ENCODE results near the gene RNF213.
A peak's percentile ranks its signal among the peaks of the same experiment; 100 is the strongest.
"Not testable (repeated sequence)": the region's sequence is repeated elsewhere in the genome, so short reads cannot be mapped to it uniquely, and the experiment has no call there.

The RNF213 gene

GRCh38 chr17:80253631-80254395 lies 6.8 kb upstream of the RNF213 start:
- no peak for DNase-seq

DNA sequence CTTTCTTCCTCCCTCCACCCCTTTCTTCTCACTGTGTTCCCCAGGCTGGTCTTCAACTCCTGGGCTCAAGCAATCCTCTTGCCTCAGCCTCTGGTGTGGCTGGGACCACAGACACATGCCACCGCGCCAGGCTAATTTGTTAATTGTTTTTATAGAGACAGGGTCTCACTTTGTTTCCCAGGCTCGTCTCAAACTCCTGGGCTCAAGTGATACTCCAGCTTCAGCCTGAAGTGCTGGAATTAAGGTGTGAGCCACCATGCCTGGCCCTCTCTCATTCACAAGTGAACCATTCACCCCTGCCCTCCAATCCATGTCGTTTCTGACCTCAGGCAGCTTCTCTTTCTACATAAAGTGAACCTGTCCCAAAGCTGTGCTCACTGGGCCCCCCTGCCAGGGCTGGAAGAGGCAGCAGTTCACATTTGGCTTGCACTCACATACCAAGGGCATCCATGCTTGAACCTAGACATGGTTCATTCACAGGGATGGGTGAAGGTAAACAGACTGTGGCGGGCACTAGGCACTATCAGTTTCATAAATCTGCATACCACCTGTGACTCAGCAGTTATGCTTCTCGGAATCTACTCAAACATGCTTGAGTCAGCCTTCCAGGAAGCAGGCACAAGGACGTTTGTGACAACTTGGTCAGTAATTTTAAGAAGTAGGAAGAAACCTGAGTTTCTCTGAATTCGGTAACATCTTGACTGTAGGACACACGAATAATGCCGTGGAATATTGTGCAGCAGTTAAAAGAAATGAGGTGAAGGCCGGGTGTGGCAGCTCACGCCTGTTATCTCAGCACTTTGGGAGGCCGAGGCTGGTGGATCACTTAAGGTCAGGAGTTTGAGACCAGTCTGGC lies 6.0 kb upstream of the RNF213 start:
- DNase-seq: peak; percentile 92

GRCh38 chr17:80256034-80256350 lies 4.7 kb upstream of the RNF213 start:
- no peak for DNase-seq

DNA sequence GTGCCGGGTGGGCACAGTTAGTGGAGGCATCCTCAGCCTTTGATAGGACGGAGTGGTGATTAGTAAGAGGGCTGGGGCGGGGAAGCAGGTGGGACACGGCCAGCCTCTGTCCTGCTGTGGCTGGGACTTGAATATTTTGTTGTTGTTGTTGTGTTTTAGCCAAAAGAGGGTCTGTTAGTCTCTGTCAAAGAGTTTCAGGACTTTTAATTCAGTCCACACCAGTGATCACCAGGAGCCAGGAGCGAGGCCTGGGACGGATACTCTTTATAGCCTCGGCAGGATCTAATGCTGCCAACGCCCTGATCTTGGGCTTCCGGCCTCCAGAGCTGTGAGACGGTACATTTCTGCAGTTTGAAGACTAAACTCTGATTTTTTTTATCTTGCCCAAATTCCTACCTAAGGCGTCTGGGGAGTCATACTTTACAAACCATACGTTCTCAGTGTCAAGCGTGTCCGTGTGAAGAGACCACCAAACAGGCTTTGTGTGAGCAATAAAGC lies 2.9 kb upstream of the RNF213 start:
- no peak for DNase-seq

GRCh38 chr17:80258296-80258695 lies 2.4 kb upstream of the RNF213 start:
- DNase-seq: not testable (repeated sequence)

DNA sequence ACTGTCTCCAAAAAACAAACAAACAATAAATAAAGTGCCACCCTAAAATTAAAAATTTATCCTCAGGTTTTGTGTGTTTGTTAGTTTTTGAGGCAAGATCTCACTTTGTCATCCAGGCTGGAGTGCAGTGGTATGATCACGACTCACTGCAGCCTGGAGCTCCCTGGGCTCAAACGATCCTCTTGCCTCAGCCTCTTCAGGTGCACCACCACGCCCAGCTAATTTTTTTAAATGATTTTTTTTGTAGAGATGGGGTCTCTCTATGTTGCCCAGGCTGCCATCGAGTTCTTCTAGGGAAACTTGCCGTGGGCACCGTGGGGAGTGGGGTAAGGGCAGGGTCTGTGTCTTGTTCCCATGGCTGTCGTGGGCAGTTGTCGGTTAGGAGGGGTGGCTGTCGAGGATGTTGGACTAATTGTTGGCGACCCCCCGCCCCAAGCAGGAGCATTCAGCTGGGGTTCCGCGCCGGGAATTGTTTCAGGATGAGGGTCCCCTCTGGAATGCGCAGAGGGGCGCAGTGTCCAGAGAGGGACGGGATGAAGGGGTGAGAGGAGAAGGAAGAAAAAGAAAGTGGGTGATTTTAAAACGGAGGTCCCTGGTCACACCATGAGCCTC lies 1.1 kb upstream of the RNF213 start:
- DNase-seq: no peak

DNA sequence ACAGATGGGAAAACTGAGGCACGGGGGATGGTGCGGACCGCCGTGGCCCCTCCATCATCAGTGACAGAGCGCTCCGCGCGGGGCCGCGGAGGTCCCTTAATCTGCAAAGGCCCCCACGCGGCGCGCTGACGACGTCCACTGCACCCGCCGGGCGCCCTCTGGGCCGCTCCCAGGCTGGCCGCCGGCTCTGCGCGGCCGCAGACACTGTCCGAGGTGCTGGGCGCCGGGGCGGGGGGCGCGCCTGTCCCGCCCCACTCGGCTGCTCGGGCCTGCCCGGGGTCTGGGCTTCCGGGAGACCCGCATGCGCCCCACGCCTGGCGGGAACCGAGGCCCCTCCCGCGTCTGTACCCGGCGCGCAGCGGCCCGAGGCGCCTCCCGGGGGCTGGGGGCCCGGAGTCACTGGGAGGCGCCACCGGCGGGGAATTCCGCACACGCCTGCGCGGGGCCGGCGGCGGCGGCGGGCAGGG lies 550 bp upstream of the RNF213 start:
- peak; percentile 79 for DNase-seq

DNA sequence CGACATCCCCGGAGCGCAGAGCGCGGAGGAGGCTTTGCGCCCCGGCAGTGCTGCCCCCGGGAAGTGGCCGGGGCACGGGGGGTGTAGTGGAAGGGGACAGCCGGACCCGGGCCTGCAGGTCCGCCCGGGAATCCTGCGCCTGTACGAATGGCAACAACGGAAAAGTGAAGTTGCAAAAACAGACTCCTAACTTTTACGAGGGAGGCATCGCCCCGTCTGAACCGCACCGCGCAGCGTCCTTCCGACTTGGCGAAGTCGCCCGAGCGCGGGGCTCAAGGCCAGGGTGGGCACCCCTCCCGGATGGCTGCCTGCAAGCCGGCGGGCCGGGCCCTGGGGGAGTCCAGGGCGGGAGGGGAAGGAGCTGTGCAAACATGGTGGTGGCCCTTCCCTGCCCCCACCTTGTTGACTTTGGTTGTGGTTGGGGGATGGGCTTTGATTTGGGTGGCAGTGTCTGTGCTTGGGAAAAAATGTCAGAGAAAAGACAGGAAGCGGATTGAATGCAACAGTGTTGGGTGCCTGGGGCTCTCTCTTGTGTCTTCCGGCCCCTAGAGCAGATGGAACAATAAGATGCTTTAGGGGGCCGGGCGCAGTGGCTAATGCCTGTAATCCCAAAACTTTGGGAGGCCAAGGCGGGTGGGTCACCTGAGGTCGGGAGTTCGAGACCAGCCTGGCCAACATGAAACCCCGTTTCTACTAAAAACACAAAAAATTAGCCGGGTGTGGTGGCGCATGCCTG lies 675 bp downstream of the RNF213 start:
- peak; percentile 78 for DNase-seq

- no peak for DNase-seq
Measured at GRCh38 chr17:80261895-80262279, 1.2 kb downstream of the RNF213 start.

GRCh38 chr17:80262291-80262690 lies 1.6 kb downstream of the RNF213 start:
- DNase-seq: no peak

DNA sequence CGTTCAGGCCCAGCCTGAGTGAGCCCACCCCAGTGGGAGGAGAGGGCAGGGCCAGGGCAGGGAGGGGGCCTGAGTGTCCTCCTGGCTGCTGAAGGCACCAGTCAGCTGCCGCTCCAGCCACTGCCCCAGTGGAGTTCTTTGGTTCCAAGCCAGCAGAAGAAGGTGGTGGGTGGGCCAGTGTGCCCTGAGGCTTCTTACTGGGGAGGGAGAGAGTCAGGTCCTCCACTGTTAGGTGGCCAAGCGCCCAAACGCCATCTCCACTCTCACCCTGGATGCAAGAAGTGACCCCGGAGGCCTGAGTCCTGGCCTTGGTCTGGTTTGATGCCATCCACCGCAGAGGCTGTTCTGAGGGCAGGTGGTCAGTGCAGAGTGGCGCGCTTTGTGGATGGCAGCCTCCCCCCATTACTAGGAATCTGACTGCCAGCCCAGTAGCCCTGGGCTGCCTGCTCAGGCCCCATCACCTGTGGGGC lies 2.2 kb downstream of the RNF213 start:
- no peak for DNase-seq

DNA sequence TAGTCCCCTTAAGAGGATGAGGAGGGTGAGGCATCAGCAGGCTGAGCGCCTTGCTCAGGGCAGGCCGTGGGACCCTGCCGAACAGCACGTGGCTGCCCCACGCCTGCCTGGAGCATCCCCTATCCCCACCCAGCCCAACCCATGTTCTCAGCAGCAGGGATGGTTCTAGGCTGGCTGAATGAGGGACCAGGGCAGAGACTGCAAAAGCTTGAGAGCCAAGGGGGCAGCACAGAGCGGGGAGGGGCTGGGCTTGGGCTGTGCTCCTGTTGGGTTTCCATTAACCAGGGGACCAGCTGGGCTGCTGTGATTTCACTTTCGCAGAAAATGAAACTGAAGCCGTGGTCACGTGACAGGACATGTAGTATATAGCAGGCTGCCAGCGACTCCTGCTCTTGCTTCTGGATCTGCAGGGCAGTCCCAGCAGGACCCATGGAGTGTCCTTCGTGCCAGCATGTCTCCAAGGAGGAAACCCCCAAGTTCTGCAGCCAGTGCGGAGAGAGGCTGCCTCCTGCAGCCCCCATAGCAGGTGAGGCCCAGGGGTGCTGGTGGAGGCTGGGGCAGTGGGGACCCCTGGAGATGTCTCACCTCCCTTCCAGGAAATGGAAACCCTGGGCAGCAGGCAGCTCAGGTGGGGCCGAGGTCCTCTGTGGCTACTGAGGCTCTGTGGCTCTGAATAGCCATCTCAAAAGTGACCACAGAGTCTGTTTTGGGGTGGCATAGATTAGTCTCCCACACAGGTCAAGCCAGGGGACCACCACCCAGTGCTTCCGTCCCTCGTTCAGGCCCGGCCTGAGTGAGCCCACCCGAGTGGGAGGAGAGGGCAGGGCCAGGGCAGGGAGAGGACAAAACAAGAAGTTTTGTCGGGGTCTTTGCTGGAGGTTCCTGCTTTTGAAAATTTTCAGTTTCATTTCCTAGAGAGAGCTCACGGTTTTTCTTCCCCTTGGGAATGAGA lies 2.9 kb downstream of the RNF213 start:
- peak; percentile 88 for DNase-seq

DNA sequence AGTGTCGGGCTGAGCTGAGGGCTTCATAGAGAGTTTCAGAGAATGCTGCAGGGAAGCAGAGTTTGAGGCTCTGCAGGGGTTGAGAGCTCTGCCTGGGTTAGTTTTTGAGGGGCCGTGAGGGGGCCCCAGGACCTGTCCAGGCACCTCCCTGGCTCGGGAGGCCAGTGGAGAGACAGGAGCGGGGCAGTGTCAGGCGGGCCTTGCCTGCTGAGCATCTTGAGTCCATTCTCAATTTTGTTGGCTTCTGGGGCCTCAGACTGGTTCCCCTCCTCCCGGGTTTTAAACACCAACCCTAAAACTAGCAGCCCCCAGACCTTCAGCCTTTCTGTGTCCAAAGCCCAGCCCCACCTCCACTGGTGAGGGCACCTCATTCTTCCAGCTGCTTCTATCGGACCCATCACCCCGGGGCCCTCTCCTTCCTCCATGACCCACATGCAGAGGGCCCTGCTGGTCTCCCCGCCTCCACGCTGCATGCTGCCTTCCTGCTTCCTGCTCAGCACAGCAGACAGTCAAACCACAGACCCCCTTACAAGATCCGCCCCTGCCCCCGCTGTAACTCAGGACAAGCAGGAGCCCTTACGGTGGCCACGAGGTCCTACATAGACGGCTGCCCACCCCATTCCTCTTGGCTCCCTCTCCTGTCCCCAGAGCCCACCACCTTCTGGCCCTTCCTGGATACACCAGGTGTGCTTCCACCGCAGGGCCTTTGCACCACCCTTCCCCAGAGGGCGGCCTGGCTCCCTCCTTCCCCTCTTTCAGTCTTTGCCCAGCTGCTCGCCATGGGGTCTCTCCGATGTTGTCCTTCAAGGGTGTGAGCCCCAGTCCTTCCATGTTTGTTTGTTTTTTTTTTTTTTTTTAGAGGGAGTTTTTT lies 3.8 kb downstream of the RNF213 start:
- no peak for DNase-seq

GRCh38 chr17:80265205-80266068 lies 4.8 kb downstream of the RNF213 start:
- no peak for DNase-seq

- DNase-seq: no peak
Measured at GRCh38 chr17:80267391-80267790, 6.7 kb downstream of the RNF213 start.

- DNase-seq: no peak
Measured at GRCh38 chr17:80268427-80268826, 7.8 kb downstream of the RNF213 start.

DNA sequence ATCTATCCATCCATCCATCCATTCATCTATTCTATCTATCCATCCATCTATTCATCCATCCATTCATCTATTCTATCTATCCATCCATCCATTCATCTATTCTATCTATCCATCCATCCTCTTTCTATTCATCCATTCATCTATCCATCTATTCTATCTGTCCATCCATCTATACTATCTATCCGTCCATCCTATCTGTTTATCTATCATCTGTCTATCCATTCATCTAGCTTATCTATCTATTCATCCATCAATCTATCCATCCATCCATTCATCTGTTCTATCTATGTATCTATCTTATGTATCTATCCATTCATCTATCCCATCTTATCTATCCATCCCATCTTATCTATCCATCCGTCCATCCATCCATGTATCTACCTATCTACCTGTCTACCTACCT lies 8.8 kb downstream of the RNF213 start:
- DNase-seq: no peak

DNA sequence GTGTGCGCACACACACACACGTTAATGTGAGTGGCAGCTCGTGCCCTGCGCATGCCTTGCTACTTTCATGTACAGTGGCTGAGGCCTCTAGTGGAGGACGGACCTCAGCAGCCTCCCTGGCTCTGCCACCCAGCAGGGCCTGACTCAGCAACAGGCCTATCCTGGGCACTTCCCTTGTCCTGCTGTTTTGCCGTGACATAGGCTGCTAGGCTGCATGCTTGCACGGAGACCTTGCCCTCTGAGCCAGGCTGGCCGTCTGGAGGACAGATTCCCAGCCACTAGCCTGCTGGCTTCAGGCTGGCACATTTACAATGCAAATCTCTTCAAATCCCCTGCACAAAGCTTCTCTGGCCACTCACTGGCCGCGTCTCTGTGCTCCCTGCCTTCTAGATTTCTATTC lies 9.5 kb downstream of the RNF213 start:
- no peak for DNase-seq

GRCh38 chr17:80270836-80271235 lies 10.2 kb downstream of the RNF213 start:
- peak; percentile 33 for DNase-seq

Data from fibroblast of skin of scalp (primary cell).